ENCODE results near the gene TSPAN12.
A peak's percentile ranks its signal among the peaks of the same experiment; 100 is the strongest.

The TSPAN12 gene

GRCh38 chr7:120809260-120809659 lies 48.7 kb downstream of the TSPAN12 start:
- TF ChIP-seq BACH2 (CRISPR knock-in tag; IDR thresholded peaks at IDR 0.05; ENCODE audit: borderline replicate concordance) (no peak), ZFP3 (CRISPR knock-in tag; IDR thresholded peaks at IDR 0.05) (no peak), ZC3H10 (CRISPR knock-in tag; IDR thresholded peaks at IDR 0.05) (no peak), PPARA (CRISPR knock-in tag; IDR thresholded peaks at IDR 0.05; ENCODE audit: borderline replicate concordance) (no peak), RARB (CRISPR knock-in tag; IDR thresholded peaks at IDR 0.05) (no peak), ESRRG (CRISPR knock-in tag; IDR thresholded peaks at IDR 0.05) (no peak)
- ATAC-seq, result no peak

GRCh38 chr7:120807390-120807789 lies 50.6 kb downstream of the TSPAN12 start:
- ATAC-seq, result no peak
- no peak for TF ChIP-seq ZNF8 (CRISPR knock-in tag; IDR thresholded peaks at IDR 0.05)
- TF ChIP-seq TCF4 (CRISPR knock-in tag; IDR thresholded peaks at IDR 0.05; ENCODE audit: borderline replicate concordance), result no peak
- TF ChIP-seq ZNF565 (CRISPR knock-in tag; conservative IDR thresholded peaks at IDR 0.05; ENCODE audit: low read depth), result no peak
- no peak for TF ChIP-seq CREB5 (CRISPR knock-in tag; IDR thresholded peaks at IDR 0.05; ENCODE audit: low read depth)
- TF ChIP-seq, protein P1, sequence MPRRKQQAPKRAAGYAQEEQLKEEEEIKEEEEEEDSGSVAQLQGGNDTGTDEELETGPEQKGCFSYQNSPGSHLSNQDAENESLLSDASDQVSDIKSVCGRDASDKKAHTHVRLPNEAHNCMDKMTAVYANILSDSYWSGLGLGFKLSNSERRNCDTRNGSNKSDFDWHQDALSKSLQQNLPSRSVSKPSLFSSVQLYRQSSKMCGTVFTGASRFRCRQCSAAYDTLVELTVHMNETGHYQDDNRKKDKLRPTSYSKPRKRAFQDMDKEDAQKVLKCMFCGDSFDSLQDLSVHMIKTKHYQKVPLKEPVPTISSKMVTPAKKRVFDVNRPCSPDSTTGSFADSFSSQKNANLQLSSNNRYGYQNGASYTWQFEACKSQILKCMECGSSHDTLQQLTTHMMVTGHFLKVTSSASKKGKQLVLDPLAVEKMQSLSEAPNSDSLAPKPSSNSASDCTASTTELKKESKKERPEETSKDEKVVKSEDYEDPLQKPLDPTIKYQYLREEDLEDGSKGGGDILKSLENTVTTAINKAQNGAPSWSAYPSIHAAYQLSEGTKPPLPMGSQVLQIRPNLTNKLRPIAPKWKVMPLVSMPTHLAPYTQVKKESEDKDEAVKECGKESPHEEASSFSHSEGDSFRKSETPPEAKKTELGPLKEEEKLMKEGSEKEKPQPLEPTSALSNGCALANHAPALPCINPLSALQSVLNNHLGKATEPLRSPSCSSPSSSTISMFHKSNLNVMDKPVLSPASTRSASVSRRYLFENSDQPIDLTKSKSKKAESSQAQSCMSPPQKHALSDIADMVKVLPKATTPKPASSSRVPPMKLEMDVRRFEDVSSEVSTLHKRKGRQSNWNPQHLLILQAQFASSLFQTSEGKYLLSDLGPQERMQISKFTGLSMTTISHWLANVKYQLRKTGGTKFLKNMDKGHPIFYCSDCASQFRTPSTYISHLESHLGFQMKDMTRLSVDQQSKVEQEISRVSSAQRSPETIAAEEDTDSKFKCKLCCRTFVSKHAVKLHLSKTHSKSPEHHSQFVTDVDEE (CRISPR knock-in tag; IDR thresholded peaks at IDR 0.05), result no peak
- TF ChIP-seq ZC3H10 (CRISPR knock-in tag; IDR thresholded peaks at IDR 0.05), result no peak
- no peak for TF ChIP-seq BACH2 (CRISPR knock-in tag; IDR thresholded peaks at IDR 0.05; ENCODE audit: borderline replicate concordance)
- TF ChIP-seq ZNF70 (CRISPR knock-in tag; IDR thresholded peaks at IDR 0.05), result no peak
- no peak for TF ChIP-seq PPARA (CRISPR knock-in tag; IDR thresholded peaks at IDR 0.05; ENCODE audit: borderline replicate concordance)
- TF ChIP-seq TOX (CRISPR knock-in tag; IDR thresholded peaks at IDR 0.05; ENCODE audit: borderline replicate concordance), result no peak
- TF ChIP-seq RARB (CRISPR knock-in tag; IDR thresholded peaks at IDR 0.05), result no peak
- no peak for TF ChIP-seq ISL1 (CRISPR knock-in tag; IDR thresholded peaks at IDR 0.05)

- no peak for ATAC-seq
- no peak for TF ChIP-seq BACH2 (CRISPR knock-in tag; IDR thresholded peaks at IDR 0.05; ENCODE audit: borderline replicate concordance)
Observed at GRCh38 chr7:120806669-120807068, 51.3 kb downstream of the TSPAN12 start.

- peak; percentile 87 for ATAC-seq
- TF ChIP-seq ZNF565 (CRISPR knock-in tag; conservative IDR thresholded peaks at IDR 0.05; ENCODE audit: low read depth) (no peak), ARNTL (CRISPR knock-in tag; IDR thresholded peaks at IDR 0.05; ENCODE audit: borderline replicate concordance, low read depth) (no peak), CSDC2 (CRISPR knock-in tag; IDR thresholded peaks at IDR 0.05) (no peak), ISL1 (CRISPR knock-in tag; IDR thresholded peaks at IDR 0.05) (no peak)
Observed at GRCh38 chr7:120805636-120806388, 52.1 kb downstream of the TSPAN12 start.

- no peak for ATAC-seq
- TF ChIP-seq CREB5 (CRISPR knock-in tag; IDR thresholded peaks at IDR 0.05; ENCODE audit: low read depth), result no peak
- TF ChIP-seq, protein P1 (CRISPR knock-in tag; IDR thresholded peaks at IDR 0.05), result no peak
- TF ChIP-seq TOX (CRISPR knock-in tag; IDR thresholded peaks at IDR 0.05; ENCODE audit: borderline replicate concordance), result no peak
- no peak for TF ChIP-seq ISL1 (CRISPR knock-in tag; IDR thresholded peaks at IDR 0.05)
- TF ChIP-seq SNAI2 (CRISPR knock-in tag; IDR thresholded peaks at IDR 0.05), result no peak
- no peak for TF ChIP-seq TCF4 (CRISPR knock-in tag; IDR thresholded peaks at IDR 0.05; ENCODE audit: borderline replicate concordance)
- TF ChIP-seq, protein P2, sequence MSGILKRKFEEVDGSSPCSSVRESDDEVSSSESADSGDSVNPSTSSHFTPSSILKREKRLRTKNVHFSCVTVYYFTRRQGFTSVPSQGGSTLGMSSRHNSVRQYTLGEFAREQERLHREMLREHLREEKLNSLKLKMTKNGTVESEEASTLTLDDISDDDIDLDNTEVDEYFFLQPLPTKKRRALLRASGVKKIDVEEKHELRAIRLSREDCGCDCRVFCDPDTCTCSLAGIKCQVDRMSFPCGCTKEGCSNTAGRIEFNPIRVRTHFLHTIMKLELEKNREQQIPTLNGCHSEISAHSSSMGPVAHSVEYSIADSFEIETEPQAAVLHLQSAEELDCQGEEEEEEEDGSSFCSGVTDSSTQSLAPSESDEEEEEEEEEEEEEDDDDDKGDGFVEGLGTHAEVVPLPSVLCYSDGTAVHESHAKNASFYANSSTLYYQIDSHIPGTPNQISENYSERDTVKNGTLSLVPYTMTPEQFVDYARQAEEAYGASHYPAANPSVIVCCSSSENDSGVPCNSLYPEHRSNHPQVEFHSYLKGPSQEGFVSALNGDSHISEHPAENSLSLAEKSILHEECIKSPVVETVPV (CRISPR knock-in tag; IDR thresholded peaks at IDR 0.05), result no peak
- TF ChIP-seq, protein P3, sequence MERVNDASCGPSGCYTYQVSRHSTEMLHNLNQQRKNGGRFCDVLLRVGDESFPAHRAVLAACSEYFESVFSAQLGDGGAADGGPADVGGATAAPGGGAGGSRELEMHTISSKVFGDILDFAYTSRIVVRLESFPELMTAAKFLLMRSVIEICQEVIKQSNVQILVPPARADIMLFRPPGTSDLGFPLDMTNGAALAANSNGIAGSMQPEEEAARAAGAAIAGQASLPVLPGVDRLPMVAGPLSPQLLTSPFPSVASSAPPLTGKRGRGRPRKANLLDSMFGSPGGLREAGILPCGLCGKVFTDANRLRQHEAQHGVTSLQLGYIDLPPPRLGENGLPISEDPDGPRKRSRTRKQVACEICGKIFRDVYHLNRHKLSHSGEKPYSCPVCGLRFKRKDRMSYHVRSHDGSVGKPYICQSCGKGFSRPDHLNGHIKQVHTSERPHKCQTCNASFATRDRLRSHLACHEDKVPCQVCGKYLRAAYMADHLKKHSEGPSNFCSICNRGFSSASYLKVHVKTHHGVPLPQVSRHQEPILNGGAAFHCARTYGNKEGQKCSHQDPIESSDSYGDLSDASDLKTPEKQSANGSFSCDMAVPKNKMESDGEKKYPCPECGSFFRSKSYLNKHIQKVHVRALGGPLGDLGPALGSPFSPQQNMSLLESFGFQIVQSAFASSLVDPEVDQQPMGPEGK (CRISPR knock-in tag; IDR thresholded peaks at IDR 0.05; ENCODE audit: borderline replicate concordance), result no peak
- TF ChIP-seq ZNF8 (CRISPR knock-in tag; IDR thresholded peaks at IDR 0.05), result no peak
- no peak for TF ChIP-seq BACH2 (CRISPR knock-in tag; IDR thresholded peaks at IDR 0.05; ENCODE audit: borderline replicate concordance)
- TF ChIP-seq ZFP3 (CRISPR knock-in tag; IDR thresholded peaks at IDR 0.05), result no peak
- TF ChIP-seq ZNF565 (CRISPR knock-in tag; conservative IDR thresholded peaks at IDR 0.05; ENCODE audit: low read depth), result no peak
- no peak for TF ChIP-seq OSR1 (CRISPR knock-in tag; IDR thresholded peaks at IDR 0.05)
- no peak for TF ChIP-seq ZC3H10 (CRISPR knock-in tag; IDR thresholded peaks at IDR 0.05)
- no peak for TF ChIP-seq ZFP30 (CRISPR knock-in tag; IDR thresholded peaks at IDR 0.05)
Observed at GRCh38 chr7:120802751-120803150, 55.2 kb downstream of the TSPAN12 start.

Measured in SK-N-SH treated with all-trans-retinoic acid at 6 μM for 48 hours (cell line).